Gastrocnemius medialis (tissue), 4 donors: ENCODE results near the gene MORN1. TPM values are rescaled to one million over a fixed set of nuclear protein-coding genes. Genes with fewer than 3 reads are reported as not detected.

ENCODE experiments used
- ATAC-seq, 2 donors: fragments of 150-250 bp; one replicate each; pipeline ENCODE4 v1.9.1; 2016
- DNase-seq, 2 donors: peaks; one replicate each; pipeline ENCODE4 v3.0.0-alpha.2; 2019
- H3K27ac ChIP-seq, 4 donors: fragments of 200-600 bp; sonication (generic); 1 replicate in 1 of 4; 2 replicates in 3 of 4; pipeline ENCODE4 v1.5.1; 2016 to 2018; ENCODE audit warnings: mild to moderate bottlenecking in 2 of 4, moderate library complexity in 1 of 4
- H3K27me3 ChIP-seq, 3 donors: fragments of 200-600 bp; sonication (generic) in 2 of 3; 1 replicate in 1 of 3; 2 replicates in 2 of 3; pipeline versions ENCODE4 v1.5.1 to v1.6.0; 2016 to 2019; ENCODE audit warnings: mild to moderate bottlenecking in 1 of 3, moderate library complexity in 1 of 3
- H3K36me3 ChIP-seq, 2 donors: fragments of 200-600 bp; sonication (generic) in 1 of 2; one replicate each; pipeline ENCODE4 v1.5.1; 2017 to 2018
- H3K4me1 ChIP-seq, 2 donors: fragments of 200-600 bp; sonication (generic) in 1 of 2; one replicate each; pipeline ENCODE4 v1.5.1; 2016 to 2017; ENCODE audit warnings: mild to moderate bottlenecking in 2 of 2
- H3K4me3 ChIP-seq, 4 donors: fragments of 200-600 bp; sonication (generic) in 3 of 4; 1 replicate in 1 of 4; 2 replicates in 3 of 4; pipeline ENCODE4 v1.5.1; 2016 to 2019; ENCODE audit warnings: mild to moderate bottlenecking in 2 of 4
- H3K9me3 ChIP-seq, 3 donors: fragments of 200-600 bp; sonication (generic) in 2 of 3; 1 replicate in 1 of 3; 2 replicates in 2 of 3; pipeline ENCODE4 v1.5.1; 2016 to 2019
- POLR2A ChIP-seq, 2 donors: fragments of 450-650 bp; IDR thresholded peaks; one replicate each; pipeline ENCODE4 v1.6.1; 2017; ENCODE audit warnings: antibody characterized with exemption in 2 of 2, mild to moderate bottlenecking in 2 of 2, moderate library complexity in 2 of 2
- in situ Hi-C, 4 donors: fragments of 200-750 bp; cut with MboI; loops; one replicate each; pipeline versions ENCODE4 v1.15.0 to v1.8.0; 2017; ENCODE audit warnings: low sequenced_read_pairs in 4 of 4
- intact Hi-C: fragments of 100-400 bp; cut with DNase I; formaldehyde crosslinking; loops from one replicate; pipeline ENCODE4 v1.15.1; 2023; ENCODE audit warnings: low total_unique reads
- total RNA-seq, 4 donors: library from RNA; depleted of rRNA; stranded (reverse); fragments of >200 nt; gene quantifications; one replicate each; pipeline versions ENCODE4 v1.1.0 to v1.2.3, GENCODE V29; 2016
- TF ChIP-seq, protein P1 (sequence below), 5 experiments: fragments of 450-650 bp in 3 of 5; fragments of 200-600 bp in 2 of 5; sonication (generic) in 2 of 5; IDR thresholded peaks in 4 of 5; conservative IDR thresholded peaks in 1 of 5; 1 replicate in 4 of 5; 2 replicates in 1 of 5; pipeline ENCODE4 v1.5.1; 2016 to 2019; ENCODE audit warnings: antibody characterized with exemption in 5 of 5, mild to moderate bottlenecking in 3 of 5, moderate library complexity in 3 of 5

MORN1 gene
- total RNA-seq, 4 donors from 2014 or later, result 1.9 to 4.7 (median 3.5) TPM

DNA sequence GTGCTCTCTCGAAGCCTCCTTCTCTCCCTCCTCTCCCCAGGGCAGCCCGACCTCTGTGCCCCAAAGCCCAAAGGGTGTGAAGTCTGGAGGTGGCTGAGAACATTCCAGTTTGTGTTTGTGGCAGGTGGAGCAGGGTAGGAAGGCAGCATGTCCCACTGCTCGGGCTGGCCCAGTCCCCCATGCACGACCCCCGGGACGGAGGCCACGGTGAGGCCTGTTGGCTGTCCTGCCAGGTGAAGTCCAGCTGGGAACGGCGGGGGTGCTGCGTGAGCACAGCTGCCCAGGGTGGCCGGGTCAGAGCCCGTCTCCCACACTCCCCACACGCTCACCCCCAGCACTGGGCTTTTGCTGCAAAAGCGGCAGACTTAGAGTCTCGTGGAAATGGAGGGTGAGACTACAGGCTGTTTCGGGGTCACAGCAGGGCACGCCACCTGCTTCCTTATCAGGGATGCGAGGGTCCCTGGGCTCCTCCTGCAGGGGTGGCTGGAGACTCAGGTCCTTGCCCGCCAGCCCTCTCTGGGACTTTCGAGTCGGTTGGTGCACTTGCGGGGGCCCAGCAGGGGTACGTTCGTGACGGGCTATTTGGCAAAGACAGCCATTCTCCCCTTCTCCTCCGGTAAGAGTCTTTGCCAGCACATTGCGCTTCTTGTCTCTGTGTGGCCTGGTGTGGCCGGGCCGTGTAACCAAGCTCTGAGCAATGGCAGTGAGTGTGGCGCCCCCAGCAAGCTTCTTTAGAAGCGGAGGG, 40.3 kb downstream of the MORN1 start:
- ATAC-seq (no peak), DNase-seq (no peak)
- TF ChIP-seq, protein P1, sequence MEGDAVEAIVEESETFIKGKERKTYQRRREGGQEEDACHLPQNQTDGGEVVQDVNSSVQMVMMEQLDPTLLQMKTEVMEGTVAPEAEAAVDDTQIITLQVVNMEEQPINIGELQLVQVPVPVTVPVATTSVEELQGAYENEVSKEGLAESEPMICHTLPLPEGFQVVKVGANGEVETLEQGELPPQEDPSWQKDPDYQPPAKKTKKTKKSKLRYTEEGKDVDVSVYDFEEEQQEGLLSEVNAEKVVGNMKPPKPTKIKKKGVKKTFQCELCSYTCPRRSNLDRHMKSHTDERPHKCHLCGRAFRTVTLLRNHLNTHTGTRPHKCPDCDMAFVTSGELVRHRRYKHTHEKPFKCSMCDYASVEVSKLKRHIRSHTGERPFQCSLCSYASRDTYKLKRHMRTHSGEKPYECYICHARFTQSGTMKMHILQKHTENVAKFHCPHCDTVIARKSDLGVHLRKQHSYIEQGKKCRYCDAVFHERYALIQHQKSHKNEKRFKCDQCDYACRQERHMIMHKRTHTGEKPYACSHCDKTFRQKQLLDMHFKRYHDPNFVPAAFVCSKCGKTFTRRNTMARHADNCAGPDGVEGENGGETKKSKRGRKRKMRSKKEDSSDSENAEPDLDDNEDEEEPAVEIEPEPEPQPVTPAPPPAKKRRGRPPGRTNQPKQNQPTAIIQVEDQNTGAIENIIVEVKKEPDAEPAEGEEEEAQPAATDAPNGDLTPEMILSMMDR (IDR thresholded peaks at IDR 0.05 in 4 of 5, conservative IDR thresholded peaks at IDR 0.05 in 1 of 5), result no peak
- TF ChIP-seq POLR2A (IDR thresholded peaks at IDR 0.05), result no peak
- Histone ChIP-seq H3K27ac (no peak overlapping the region), H3K27me3 (no peaks in the 10 kb centered on the region), H3K36me3 (no peaks in the 10 kb centered on the region), H3K9me3 (no peaks in the 10 kb centered on the region), H3K4me1 (no peaks in the 10 kb centered on the region), H3K4me3 (no peak overlapping the region)
- intact Hi-C loops, result no loop called here
- in situ Hi-C loops, result no loop called here

DNA sequence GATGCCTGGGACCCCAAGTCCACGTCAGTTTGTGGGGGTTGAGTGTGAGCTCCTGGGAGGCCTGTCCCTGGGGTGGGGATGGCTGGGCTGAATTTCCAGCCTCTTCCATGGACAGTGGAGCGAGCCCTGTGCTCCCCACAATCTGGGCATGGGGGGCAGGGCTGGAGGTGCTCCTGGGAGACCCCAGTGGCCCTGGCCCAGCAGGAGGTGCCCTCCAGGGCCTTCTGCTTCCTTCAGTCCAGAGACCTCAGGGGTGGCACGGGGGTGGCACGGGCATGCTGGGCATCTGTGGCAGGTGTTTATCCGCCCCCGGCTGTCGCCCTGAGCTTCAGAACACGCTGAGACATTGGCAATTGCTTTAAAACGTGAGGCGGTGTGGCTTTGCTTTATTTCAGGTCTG, 40.9 kb downstream of the MORN1 start:
- in situ Hi-C loops, result no loop called here
- no peaks in the 10 kb centered on the region for H3K36me3 ChIP-seq
- no peak for TF ChIP-seq POLR2A (IDR thresholded peaks at IDR 0.05)
- H3K27me3 ChIP-seq, result no peaks in the 10 kb centered on the region
- H3K4me3 ChIP-seq, result no peak overlapping the region
- no peaks in the 10 kb centered on the region for H3K9me3 ChIP-seq
- H3K27ac ChIP-seq, result no peak overlapping the region
- DNase-seq, result no peak
- intact Hi-C loops, result no loop called here
- H3K4me1 ChIP-seq, result no peaks in the 10 kb centered on the region
- no peak for ATAC-seq

DNA sequence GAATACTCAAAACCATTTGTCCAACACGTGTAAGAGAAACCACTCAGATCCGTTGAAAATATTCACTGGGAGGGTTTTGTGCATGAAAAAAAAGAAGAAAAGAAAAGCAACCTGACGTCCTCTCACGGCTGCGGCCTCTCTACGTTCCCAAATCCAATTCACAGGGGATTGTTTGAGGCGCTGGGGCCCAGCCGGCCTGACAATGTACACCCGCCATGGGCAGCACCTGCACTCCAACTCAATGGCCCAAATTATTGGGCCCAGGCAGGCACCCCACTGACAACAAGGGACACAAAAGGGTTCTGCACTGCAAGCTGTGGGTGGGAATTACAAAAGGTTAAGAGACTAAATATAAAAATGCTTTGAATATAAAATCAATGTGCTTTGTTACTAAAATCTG, 41.5 kb downstream of the MORN1 start:
- in situ Hi-C loops, result no loop called here
- ATAC-seq (no peak), DNase-seq (no peak)
- Histone ChIP-seq H3K27ac (no peak overlapping the region), H3K4me3 (no peak overlapping the region), H3K27me3 (no peaks in the 10 kb centered on the region), H3K36me3 (no peaks in the 10 kb centered on the region), H3K9me3 (no peaks in the 10 kb centered on the region), H3K4me1 (no peaks in the 10 kb centered on the region)
- intact Hi-C loops, result no loop called here
- no peak for TF ChIP-seq POLR2A (IDR thresholded peaks at IDR 0.05)
- TF ChIP-seq, protein P1 (IDR thresholded peaks at IDR 0.05 in 4 of 5, conservative IDR thresholded peaks at IDR 0.05 in 1 of 5), result no peak

DNA sequence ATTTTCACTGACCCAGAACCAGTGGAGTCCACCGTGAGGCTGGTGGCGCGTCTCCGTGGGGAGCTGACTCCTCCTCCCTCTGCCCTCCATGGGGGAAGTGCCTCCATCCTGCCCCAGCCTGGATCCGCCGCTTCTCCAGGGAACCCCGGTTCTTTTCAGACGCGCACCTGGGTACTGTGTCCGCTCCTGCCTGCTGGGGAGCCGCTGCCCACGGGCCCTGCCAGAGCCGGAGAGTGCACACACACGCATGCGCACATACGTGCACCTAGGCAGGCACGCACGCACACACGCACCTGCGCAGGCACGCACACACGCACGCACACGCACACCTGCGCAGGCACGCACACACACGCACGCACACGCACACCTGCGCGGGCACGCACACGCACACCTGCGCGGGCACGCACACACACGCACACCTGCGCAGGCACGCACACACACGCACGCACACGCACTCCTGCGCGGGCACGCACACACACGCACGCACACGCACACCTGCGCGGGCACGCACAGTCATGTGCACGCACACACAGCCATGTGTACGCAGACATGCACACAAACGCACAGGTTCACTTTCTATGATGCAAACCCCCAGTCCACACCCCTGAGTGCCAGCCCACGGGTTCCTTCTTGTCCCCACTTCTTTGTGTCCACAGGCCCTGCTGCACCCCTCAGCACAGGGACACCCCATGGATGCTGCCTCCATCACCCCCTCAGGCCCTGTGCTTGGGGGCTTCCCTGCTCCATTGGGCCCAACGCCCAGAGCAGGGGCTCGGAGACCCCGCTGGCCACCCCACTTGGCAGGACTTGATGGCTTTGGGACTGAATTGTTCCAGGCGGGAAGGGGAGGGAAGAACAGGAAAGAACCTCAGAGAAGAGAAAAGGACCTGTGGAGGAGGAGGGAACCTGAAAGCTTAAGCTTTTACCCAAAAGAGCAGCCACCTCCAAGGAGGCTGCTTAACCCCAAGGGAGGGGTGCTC, 42.7 kb downstream of the MORN1 start:
- Histone ChIP-seq H3K27ac (no peak overlapping the region), H3K4me1 (no peaks in the 10 kb centered on the region), H3K27me3 (no peaks in the 10 kb centered on the region), H3K9me3 (no peaks in the 10 kb centered on the region), H3K4me3 (no peak overlapping the region), H3K36me3 (no peaks in the 10 kb centered on the region)
- intact Hi-C loops, result no loop called here
- DNase-seq, result no peak
- no peak for ATAC-seq
- TF ChIP-seq POLR2A (IDR thresholded peaks at IDR 0.05), result no peak
- TF ChIP-seq, protein P1 (IDR thresholded peaks at IDR 0.05 in 4 of 5, conservative IDR thresholded peaks at IDR 0.05 in 1 of 5), result no peak
- in situ Hi-C loops, result no loop called here

DNA sequence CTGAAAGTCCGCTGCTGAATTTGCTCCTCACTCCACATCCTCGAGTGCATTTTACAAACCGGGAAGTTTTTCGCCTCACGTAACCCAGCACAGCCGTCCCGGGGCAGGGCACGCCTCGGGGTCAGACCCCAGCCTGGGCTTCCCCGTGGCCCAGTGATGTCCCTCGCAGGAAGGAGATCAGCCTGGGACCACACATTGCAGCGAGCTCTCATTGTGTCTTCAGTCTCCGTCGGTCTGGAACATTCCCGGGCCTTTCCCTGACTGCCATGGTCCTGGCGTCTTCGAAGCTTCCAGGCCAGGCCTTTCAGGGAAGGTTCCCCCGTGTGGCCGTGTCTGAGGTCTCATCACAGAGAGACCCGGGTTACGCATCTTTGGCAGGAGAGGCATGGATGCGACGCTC, 43.5 kb downstream of the MORN1 start:
- intact Hi-C loops (no loop called here), in situ Hi-C loops (no loop called here)
- H3K9me3 ChIP-seq, result no peaks in the 10 kb centered on the region
- no peak overlapping the region for H3K27ac ChIP-seq
- no peaks in the 10 kb centered on the region for H3K36me3 ChIP-seq
- H3K4me3 ChIP-seq, result no peak overlapping the region
- TF ChIP-seq, protein P1 (IDR thresholded peaks at IDR 0.05 in 4 of 5, conservative IDR thresholded peaks at IDR 0.05 in 1 of 5), result no peak
- no peak for TF ChIP-seq POLR2A (IDR thresholded peaks at IDR 0.05)
- no peaks in the 10 kb centered on the region for H3K27me3 ChIP-seq
- no peak for DNase-seq
- H3K4me1 ChIP-seq, result no peaks in the 10 kb centered on the region
- ATAC-seq, result no peak
